ENCODE results near the gene PAGE1.
"Not testable (repeated sequence)": the region's sequence is repeated elsewhere in the genome, so short reads cannot be mapped to it uniquely, and the experiment has no call there.

Gene PAGE1

GRCh38 chrX:49695276-49696180, at the start of gene PAGE1:
Gene PAGE1 (minus strand): TSS chrX:49695984. CDS start chrX:49694770, 1,214 bp downstream.
- DNase-seq (ENCODE audit: low read depth in 2 of 2) = no peak

GRCh38 chrX:49741501-49741900, 45.7 kb upstream of the PAGE1 start:
- not testable (repeated sequence) for DNase-seq (ENCODE audit: low read depth in 2 of 2)

- no peak for DNase-seq (ENCODE audit: low read depth in 2 of 2)
Observed at GRCh38 chrX:49727847-49728246, 32.1 kb upstream of the PAGE1 start.

GRCh38 chrX:49726966-49727365, 31.2 kb upstream of the PAGE1 start:
- no peak for DNase-seq (ENCODE audit: low read depth in 2 of 2)

- DNase-seq (ENCODE audit: low read depth in 2 of 2) = no peak
Observed at GRCh38 chrX:49725923-49726904, 30.4 kb upstream of the PAGE1 start.

GRCh38 chrX:49725401-49725800, 29.6 kb upstream of the PAGE1 start:
- DNase-seq (ENCODE audit: low read depth in 2 of 2) = no peak

GRCh38 chrX:49720106-49720505, 24.3 kb upstream of the PAGE1 start:
- not testable (repeated sequence) for DNase-seq (ENCODE audit: low read depth in 2 of 2)

GRCh38 chrX:49712577-49712976, 16.8 kb upstream of the PAGE1 start:
- no peak for DNase-seq (ENCODE audit: low read depth in 2 of 2)

GRCh38 chrX:49710744-49711319, 15.0 kb upstream of the PAGE1 start:
- no peak for DNase-seq (ENCODE audit: low read depth in 2 of 2)

GRCh38 chrX:49704691-49705404, 9.1 kb upstream of the PAGE1 start:
- no peak for DNase-seq (ENCODE audit: low read depth in 2 of 2)

GRCh38 chrX:49701933-49702332, 6.1 kb upstream of the PAGE1 start:
- DNase-seq (ENCODE audit: low read depth in 2 of 2) = no peak

- DNase-seq (ENCODE audit: low read depth in 2 of 2) = no peak
Observed at GRCh38 chrX:49701323-49701722, 5.5 kb upstream of the PAGE1 start.

- DNase-seq (ENCODE audit: low read depth in 2 of 2) = no peak
Observed at GRCh38 chrX:49675075-49675719, 20.6 kb downstream of the PAGE1 start.

GRCh38 chrX:49673394-49673793, 22.4 kb downstream of the PAGE1 start:
- DNase-seq (ENCODE audit: low read depth in 2 of 2) = no peak

GRCh38 chrX:49664824-49665223, 31.0 kb downstream of the PAGE1 start:
- no peak for DNase-seq (ENCODE audit: low read depth in 2 of 2)

GRCh38 chrX:49661881-49662280, 33.9 kb downstream of the PAGE1 start:
- DNase-seq (ENCODE audit: low read depth in 2 of 2) = no peak

- DNase-seq (ENCODE audit: low read depth in 2 of 2) = no peak
Observed at GRCh38 chrX:49659771-49660170, 36.0 kb downstream of the PAGE1 start.

GRCh38 chrX:49656533-49656932, 39.3 kb downstream of the PAGE1 start:
- no peak for DNase-seq (ENCODE audit: low read depth in 2 of 2)

- no peak for DNase-seq (ENCODE audit: low read depth in 2 of 2)
Observed at GRCh38 chrX:49644991-49645637, 50.7 kb downstream of the PAGE1 start.

Measured in fibroblast of skin of left biceps (primary cell).